GM18505 (cell line): ENCODE results near the gene SMAD1.

ENCODE experiments used
- ATAC-seq: cut with Tn5 transposase; IDR thresholded peaks from one replicate; pipeline ENCODE4 v1.9.1; 2021; ENCODE audit not compliant: unreplicated experiment
- POLR2A ChIP-seq: IDR thresholded peaks from 4 replicates; pipeline ENCODE4 v1.6.1; 2011; ENCODE audit warnings: borderline replicate concordance; ENCODE audit not compliant: insufficient read depth, insufficient read length; ENCODE audit errors: extremely low read depth

The SMAD1 gene

GRCh38 chr4:145540235-145540634 is 58.6 kb downstream of the SMAD1 start:
- ATAC-seq = no peak
- TF ChIP-seq POLR2A = no peak

DNA sequence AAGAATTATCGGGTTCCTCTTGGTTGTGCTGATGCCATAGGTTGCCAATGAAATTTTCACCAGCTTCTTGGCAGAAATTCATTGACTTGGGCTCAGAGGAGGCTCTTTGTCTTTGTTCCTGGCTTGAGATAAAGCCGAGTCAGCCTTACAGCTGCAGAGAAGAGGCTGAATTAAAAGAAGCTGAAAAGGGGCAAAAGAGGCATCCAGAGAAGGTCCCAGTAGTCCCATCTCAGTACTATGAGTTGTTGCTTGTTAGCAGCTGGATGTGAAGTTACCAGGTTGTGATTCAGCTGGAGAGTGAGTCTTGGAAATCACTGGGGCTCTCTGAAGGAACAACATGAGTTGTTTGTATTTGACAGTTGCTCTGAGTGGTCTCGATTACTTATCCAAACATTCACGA is 59.7 kb downstream of the SMAD1 start:
- no peak for ATAC-seq
- TF ChIP-seq POLR2A = no peak

GRCh38 chr4:145545031-145545430 is 63.4 kb downstream of the SMAD1 start:
- ATAC-seq = no peak
- no peak for TF ChIP-seq POLR2A

DNA sequence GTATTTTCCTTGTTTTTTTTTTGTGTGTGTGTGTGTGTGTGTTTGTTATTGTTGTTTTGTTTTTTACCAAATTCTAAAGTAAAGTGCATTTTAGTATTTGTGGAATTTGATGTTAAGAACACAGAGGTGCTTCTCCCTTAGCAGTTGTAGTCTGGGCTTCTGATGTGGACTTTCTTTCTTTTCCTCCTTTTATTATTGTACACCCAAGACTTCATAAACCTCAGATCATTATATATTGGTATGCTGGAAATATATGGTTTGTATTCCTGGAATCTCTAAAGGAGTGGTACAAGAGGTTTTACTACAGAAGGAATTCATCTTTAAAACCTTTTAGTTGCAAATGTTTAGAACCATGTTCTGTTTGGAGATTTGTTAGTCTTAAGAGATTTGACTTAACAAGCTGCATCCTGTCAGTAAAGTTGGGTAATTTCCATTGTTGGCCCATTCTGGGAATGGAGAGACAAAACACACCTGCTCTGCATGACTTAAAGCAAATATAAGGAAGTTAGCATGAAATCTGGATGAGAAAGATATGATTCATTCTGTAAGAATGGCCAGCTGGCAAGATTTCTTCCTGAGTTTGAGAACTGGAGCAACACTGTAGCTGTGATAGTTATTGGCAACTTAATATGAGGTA is 64.0 kb downstream of the SMAD1 start:
- no peak for TF ChIP-seq POLR2A
- ATAC-seq = no peak

DNA sequence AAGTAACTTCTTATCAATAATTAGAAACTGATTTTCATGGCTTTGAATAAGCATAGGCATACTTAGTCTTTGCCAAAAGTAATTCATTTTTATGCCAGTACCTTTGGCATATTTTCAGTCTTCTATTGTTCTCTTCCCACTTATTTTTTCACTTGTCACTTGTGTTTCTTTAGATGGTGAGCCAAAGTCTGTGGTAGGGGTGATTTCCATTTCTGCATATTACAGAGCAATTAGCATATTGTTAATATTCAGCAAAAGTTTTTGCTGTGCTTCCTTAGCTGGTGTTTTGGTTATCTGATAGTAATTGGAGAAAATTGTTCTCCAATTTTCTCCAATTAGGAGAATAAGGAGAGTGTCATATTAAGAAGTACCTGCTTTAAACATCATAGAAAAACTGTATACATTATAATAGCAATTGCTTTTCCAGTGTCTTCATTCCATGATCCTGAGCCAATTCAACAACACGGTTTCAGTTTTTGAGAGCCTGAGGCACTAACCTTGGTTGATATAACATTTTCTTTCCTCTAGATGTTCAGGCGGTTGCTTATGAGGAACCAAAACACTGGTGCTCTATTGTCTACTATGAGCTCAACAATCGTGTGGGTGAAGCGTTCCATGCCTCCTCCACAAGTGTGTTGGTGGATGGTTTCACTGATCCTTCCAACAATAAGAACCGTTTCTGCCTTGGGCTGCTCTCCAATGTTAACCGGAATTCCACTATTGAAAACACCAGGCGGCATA is 64.7 kb downstream of the SMAD1 start:
- no peak for ATAC-seq
- TF ChIP-seq POLR2A = no peak

GRCh38 chr4:145551660-145552059 is 70.0 kb downstream of the SMAD1 start:
- TF ChIP-seq POLR2A = no peak
- ATAC-seq = no peak

DNA sequence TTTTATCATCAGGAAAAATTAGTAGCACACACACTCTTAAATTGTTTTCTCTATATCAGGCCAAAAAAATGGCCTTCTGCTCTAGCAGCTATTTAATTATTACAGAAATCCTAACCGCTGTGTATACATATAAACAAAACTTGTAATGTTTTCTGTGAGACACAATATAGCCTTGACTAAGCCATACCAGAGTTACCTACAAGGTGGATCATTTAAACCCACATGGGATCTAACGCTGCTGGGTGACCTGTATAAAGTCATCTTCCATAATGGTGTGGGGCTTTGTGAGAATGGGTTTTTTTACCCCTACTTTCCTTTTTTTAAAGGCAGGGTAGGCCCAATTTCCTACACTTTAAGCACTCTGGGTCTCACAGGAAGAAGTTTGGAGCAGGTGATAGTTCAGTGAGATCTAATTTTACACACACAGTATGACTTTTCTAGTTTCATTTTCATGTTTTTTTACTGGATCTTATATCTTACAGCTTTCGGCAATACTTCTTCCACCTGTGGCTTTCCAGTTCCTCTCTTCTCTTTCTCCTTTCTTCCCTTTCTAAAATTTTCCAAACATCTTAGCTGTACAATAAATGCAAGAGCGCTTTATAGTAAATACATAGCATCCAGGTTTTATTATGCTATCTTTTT is 70.6 kb downstream of the SMAD1 start:
- TF ChIP-seq POLR2A = no peak
- ATAC-seq = peak; percentile 81

DNA sequence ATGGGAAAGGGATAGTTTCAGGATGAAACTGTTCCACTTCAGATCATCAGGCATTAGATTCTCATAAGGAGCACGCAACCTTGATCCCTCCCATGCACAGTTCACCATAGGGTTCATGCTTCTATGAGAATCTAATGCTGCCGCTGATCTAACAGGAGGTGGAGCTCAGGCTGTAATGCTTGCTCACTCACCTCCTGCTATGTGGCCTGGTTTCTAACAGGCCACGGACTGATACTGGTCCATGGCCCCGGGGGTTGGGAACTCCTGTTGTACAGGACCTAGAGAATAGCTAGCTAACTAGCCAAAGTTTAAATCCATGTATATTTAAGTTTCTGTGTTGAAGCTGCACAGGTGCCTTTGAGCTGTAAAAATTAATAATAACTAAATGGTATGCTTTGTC is 71.7 kb downstream of the SMAD1 start:
- ATAC-seq = no peak
- no peak for TF ChIP-seq POLR2A

DNA sequence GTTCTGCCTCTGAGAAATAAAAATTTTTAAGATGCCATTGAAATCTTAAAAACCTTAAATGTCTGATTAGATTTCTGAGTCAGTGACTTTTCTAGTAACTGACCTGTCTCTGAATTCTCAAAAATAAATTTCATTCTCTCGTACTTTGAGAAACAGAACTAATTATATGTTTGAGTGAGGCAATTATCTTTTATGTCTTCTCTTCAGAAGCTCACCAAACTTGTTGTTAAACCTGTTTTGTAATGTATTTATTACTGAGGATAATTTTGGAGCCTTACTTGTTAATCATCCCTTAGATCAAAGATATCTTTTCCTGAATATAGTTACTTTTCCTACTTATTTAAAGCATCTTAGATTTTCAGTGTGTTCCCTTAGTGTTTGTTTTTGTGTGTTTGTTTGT is 73.0 kb downstream of the SMAD1 start:
- TF ChIP-seq POLR2A = no peak
- no peak for ATAC-seq

- TF ChIP-seq POLR2A = no peak
- peak; percentile 88 for ATAC-seq
These were observed 76.1 kb downstream of the SMAD1 start for GRCh38 chr4:145557720-145558119.

DNA sequence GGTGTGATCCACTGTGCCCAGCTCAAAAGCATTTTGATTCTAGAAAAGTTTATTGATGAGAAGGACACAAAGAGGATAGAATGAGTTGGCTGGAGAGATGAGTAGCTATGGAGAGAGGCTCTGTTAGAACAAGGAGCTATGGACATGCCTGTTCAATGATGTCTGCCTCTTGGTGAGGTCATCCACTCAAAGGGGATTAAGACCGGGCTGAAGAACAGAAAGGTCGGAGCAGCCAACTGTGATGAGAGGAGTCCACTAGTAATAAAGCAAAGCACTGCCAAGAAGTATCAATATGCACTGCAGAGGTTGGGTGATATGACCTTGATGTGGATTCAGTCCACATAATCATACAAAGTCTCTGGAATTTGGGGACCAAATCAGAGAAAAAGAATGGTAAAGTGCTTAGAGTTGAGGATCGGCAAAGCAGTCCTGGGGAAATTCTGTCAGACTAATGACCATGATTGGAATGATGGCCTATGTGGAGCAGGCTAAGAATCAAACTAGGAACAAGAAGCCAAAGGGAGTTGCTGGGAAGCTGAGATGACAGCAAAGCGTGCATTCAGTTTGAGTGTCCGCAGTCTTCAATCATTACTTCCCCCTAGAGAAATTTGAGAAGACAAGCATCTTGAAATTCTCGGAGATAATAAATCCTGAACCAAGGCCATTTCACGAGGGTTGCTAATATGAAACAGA is 81.8 kb downstream of the SMAD1 start:
- no peak for ATAC-seq

DNA sequence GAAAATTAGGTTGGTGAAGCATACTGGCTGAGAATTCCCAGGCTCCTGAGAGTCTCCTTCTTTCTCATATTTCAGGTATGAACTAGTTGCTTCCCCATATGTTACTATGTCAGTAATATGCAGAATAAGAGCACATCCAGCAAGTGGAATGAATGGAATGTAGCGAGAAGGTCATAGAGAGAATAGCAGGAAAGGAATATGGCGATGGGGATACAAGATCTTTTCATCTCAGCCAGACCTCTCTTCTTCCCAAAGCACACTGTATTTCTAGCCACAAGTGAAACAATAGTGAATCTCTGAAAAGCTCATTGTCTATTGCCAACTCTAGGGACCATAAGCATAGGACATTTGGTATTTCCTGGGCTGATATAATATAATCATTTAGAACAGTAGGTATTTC is 82.9 kb downstream of the SMAD1 start:
- TF ChIP-seq POLR2A = no peak
- ATAC-seq = no peak

More for the DNA sequence above, 81.8 kb downstream of the SMAD1 start:
- TF ChIP-seq POLR2A = no peak

DNA sequence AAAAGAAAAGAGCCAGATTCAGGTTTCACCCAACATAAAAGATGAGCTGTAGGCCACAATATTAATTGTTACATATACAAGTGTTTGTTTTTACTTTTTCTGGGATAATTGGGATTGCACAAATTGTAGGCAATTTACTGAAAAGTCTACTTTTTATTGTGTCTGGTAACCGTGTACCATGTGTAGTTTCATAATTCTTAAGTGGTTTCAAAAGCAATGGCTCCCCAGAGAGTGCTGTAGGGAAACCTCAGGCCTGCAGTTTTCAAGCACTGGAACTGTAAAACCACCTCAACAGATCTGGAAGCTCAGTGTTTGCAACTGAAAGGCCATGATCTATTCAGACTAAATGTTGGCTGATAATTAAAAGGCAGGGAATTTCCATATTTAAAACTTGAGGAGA is 83.7 kb downstream of the SMAD1 start:
- TF ChIP-seq POLR2A = no peak
- no peak for ATAC-seq
